ENCODE data around the gene TCF12.

DNA sequence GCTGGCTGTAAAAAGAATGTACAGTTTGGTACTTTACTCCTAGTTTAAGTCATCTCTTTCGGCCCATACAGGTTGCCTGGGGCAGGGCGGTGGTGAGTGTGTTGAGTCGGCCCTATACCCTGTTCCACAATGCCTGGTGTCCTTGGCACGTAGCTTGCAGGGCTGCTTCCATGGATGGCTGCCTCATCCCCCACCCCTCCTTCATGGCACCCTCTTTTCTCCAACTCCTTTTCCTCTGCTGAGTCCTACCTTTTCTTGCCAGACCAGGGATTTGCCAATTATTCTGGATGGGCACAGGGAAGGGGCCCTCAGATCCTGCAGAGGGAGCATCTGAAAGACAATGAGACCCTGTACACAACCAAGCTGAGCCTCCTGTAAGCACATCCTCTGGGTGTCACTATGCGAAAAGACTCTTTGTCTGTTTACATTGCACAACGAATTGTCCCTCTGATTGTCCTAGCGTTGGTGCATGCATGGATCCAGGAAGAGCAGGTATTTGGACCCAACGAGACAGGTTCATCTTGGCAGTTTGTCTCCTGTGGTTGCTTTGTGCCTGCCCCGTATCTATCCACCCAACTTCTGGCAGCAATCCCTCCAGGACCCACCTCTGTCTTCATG lies 384.3 kb downstream of the TCF12 start:
- TF ChIP-seq, protein P1, sequence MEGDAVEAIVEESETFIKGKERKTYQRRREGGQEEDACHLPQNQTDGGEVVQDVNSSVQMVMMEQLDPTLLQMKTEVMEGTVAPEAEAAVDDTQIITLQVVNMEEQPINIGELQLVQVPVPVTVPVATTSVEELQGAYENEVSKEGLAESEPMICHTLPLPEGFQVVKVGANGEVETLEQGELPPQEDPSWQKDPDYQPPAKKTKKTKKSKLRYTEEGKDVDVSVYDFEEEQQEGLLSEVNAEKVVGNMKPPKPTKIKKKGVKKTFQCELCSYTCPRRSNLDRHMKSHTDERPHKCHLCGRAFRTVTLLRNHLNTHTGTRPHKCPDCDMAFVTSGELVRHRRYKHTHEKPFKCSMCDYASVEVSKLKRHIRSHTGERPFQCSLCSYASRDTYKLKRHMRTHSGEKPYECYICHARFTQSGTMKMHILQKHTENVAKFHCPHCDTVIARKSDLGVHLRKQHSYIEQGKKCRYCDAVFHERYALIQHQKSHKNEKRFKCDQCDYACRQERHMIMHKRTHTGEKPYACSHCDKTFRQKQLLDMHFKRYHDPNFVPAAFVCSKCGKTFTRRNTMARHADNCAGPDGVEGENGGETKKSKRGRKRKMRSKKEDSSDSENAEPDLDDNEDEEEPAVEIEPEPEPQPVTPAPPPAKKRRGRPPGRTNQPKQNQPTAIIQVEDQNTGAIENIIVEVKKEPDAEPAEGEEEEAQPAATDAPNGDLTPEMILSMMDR (conservative IDR thresholded peaks at IDR 0.05; ENCODE audit: low read length) = no peak
- TF ChIP-seq EZH2phosphoT487 (IDR thresholded peaks at IDR 0.05; ENCODE audit: borderline replicate concordance) = no peak
